Nephron (organoid): ENCODE data around the gene LLGL2.

Experiments
- H3K27ac Mint-ChIP-seq, 3 experiments: 2 replicates each; pipeline ENCODE4 v1.8.0; 2020; ENCODE audit warnings: mixed read lengths in 3 of 3, mild to moderate bottlenecking in 2 of 3, moderate library complexity in 1 of 3
- H3K27me3 Mint-ChIP-seq: 2 replicates; pipeline ENCODE4 v1.8.0; 2021; ENCODE audit warnings: low read depth, mild to moderate bottlenecking, moderate library complexity, mixed read lengths
- H3K36me3 Mint-ChIP-seq: 2 replicates; pipeline ENCODE4 v1.8.0; 2020; ENCODE audit warnings: low read depth, mixed read lengths
- H3K4me1 Mint-ChIP-seq: 2 replicates; pipeline ENCODE4 v1.8.0; 2020; ENCODE audit warnings: mixed read lengths
- H3K4me3 Mint-ChIP-seq, 3 experiments: 2 replicates each; pipeline ENCODE4 v1.8.0; 2020; ENCODE audit warnings: mild to moderate bottlenecking in 3 of 3, mixed read lengths in 3 of 3, moderate library complexity in 2 of 3
- H3K9me3 Mint-ChIP-seq: 2 replicates; pipeline ENCODE4 v1.8.0; 2020; ENCODE audit warnings: mixed read lengths
- CTCF ChIP-seq, 3 experiments: fragments of 200-600 bp; sonication (generic); IDR thresholded peaks; one replicate each; pipeline ENCODE4 v1.5.0; 2021; ENCODE audit warnings: antibody characterized with exemption in 3 of 3; ENCODE audit not compliant: unreplicated experiment in 3 of 3

The LLGL2 gene

GRCh38 chr17:75536366-75536765 lies 10.9 kb downstream of the LLGL2 start:
- H3K4me1 Mint-ChIP-seq: peaks cover 16% of the 10 kb centered on the region
- H3K9me3 Mint-ChIP-seq: no peaks in the 10 kb centered on the region
- H3K27ac Mint-ChIP-seq: no peak overlapping the region
- H3K36me3 Mint-ChIP-seq: no peaks in the 10 kb centered on the region
- H3K27me3 Mint-ChIP-seq: peaks cover 10% of the 10 kb centered on the region
- H3K4me3 Mint-ChIP-seq: no peak overlapping the region
- no peak for TF ChIP-seq CTCF (IDR thresholded peaks at IDR 0.05; ENCODE audit: unreplicated experiment in 3 of 3)

GRCh38 chr17:75539967-75540729 lies 14.7 kb downstream of the LLGL2 start:
- no peak for TF ChIP-seq CTCF (IDR thresholded peaks at IDR 0.05; ENCODE audit: unreplicated experiment in 3 of 3)
- H3K27ac Mint-ChIP-seq: peak overlapping the region in 2 of 3 experiments; percentile 76 to 95
- no peak overlapping the region for H3K4me3 Mint-ChIP-seq
- H3K27me3 Mint-ChIP-seq: peaks cover 10% of the 10 kb centered on the region
- no peaks in the 10 kb centered on the region for H3K9me3 Mint-ChIP-seq
- no peaks in the 10 kb centered on the region for H3K36me3 Mint-ChIP-seq
- H3K4me1 Mint-ChIP-seq: peaks cover 17% of the 10 kb centered on the region

DNA sequence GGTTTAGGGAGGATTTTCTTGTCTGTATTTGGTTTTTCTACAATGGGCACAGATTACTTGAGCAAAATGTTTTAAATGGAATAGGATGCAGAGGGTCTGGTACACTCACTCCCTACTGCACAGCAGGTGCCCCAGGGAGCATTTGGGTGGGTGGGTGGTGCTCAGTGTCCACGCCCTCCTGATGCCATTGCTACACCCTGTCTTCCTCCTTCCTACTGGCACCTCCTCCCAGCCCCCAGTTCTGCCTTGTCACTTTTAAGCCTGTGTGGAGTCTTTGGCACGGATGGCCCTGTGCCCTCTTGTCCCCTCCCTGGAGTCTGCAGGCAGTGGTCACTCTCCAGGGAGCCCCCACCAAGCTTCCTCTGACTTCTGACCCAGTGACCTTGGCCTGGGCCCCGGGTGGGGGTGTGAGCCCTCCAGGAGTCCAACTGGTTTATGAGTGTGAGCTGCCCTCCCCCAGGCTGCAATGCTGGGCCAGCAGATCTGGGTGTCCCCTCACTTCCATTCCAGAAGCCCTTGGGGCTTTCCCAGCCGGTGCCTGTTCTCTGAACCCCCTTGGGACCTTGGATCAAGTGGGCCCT lies 15.5 kb downstream of the LLGL2 start:
- Mint-ChIP-seq H3K27me3 (peaks cover 10% of the 10 kb centered on the region), H3K9me3 (no peaks in the 10 kb centered on the region), H3K36me3 (no peaks in the 10 kb centered on the region), H3K27ac (peak overlapping the region in 2 of 3 experiments; percentile 76 to 95), H3K4me3 (no peak overlapping the region), H3K4me1 (peaks cover 16% of the 10 kb centered on the region)
- no peak for TF ChIP-seq CTCF (IDR thresholded peaks at IDR 0.05; ENCODE audit: unreplicated experiment in 3 of 3)

GRCh38 chr17:75542229-75542628 lies 16.7 kb downstream of the LLGL2 start:
- Mint-ChIP-seq H3K4me3 (peak overlapping the region in 2 of 3 experiments; percentile 18 to 43), H3K4me1 (peaks cover 16% of the 10 kb centered on the region), H3K36me3 (no peaks in the 10 kb centered on the region), H3K9me3 (no peaks in the 10 kb centered on the region), H3K27ac (peak overlapping the region; percentile 86 to 95 (median 94)), H3K27me3 (peaks cover 10% of the 10 kb centered on the region)
- no peak for TF ChIP-seq CTCF (IDR thresholded peaks at IDR 0.05; ENCODE audit: unreplicated experiment in 3 of 3)

DNA sequence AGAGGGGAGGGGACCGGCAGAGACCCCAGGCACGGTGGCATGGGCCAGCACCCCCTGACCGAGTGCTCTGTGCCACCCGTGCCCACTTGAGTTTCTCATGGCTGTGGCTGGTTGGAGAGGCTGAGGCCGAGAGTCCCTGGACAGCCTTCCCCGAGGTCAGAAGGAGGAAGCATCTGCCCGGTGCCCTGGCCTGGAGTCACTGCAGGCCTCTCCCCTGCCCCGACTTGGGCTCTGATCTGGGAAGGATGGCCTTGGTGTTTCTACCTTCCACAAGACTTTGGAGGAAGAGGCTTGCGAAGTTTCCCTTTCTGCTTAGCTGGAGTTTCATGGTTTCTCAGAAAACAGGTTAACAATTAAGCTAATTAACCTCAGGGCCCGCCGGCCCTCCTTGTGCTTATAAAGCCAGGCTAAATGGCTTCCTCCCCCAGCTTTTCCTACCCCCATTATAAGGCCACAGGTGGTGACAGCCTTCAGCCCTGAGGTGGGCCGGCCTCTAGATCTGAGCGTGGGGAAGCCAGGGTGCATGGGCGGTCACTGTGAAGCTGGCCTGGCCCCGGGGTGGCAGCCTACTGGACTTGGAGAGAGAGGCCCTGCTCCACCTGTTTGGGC lies 17.3 kb downstream of the LLGL2 start:
- peak overlapping the region; percentile 86 to 95 (median 94) for H3K27ac Mint-ChIP-seq
- H3K27me3 Mint-ChIP-seq: peaks cover 8% of the 10 kb centered on the region
- peaks cover 16% of the 10 kb centered on the region for H3K4me1 Mint-ChIP-seq
- no peak for TF ChIP-seq CTCF (IDR thresholded peaks at IDR 0.05; ENCODE audit: unreplicated experiment in 3 of 3)
- H3K36me3 Mint-ChIP-seq: no peaks in the 10 kb centered on the region
- H3K4me3 Mint-ChIP-seq: no peak overlapping the region
- no peaks in the 10 kb centered on the region for H3K9me3 Mint-ChIP-seq
